GM12878 (cell line): Measurements from ENCODE around the gene RAMACL. TPM values are rescaled to one million over a fixed set of nuclear protein-coding genes. Genes with fewer than 3 reads are reported as not detected.

Experiments
- ATAC-seq: fragments of 200-7000 bp; cut with Tn5 transposase; 3 replicates; pipeline ENCODE4 v1.9.1; 2020; ENCODE audit warnings: mild to moderate bottlenecking, moderate library complexity
- BruUV-seq: library from RNA; stranded (reverse); fragments of 400-500 nt; replicated peaks from 2 replicates; lab custom pipeline; 2021; lab: Mats Ljungman, UMichigan
- CTCF ChIA-PET: fragments of 300-600 bp; sonication (Branson Sonifier 250); formaldehyde crosslinking; extraction: SDS; loops from one replicate; lab custom pipeline; 2021; ENCODE audit warnings: inconsistent platforms; lab: Yijun Ruan, JAX
- POLR2A ChIA-PET: fragments of 350-600 bp; formaldehyde crosslinking; extraction: SDS; loops from one replicate; lab custom pipeline; 2021; ENCODE audit warnings: inconsistent platforms; lab: Charles Lee
- RAD21 ChIA-PET: fragments of 300-600 bp; sonication (Branson Sonifier 250); formaldehyde crosslinking; loops from one replicate; lab custom pipeline; 2023; ENCODE audit warnings: antibody characterized with exemption; ENCODE audit not compliant: unreplicated experiment; lab: Charles Lee
- SMC1A ChIA-PET: fragments of 300-600 bp; sonication (Branson Sonifier 250); formaldehyde crosslinking; loops from one replicate; lab custom pipeline; 2023; ENCODE audit not compliant: unreplicated experiment, uncharacterized antibody; lab: Charles Lee
- DNase-seq: peaks from one replicate; pipeline ENCODE4 v3.0.0-alpha.2; 2011; ENCODE audit warnings: low read depth, low spot score
- FAIRE-seq: peaks from 3 replicates; lab custom pipeline; 2011; peaks lifted over from hg19 to GRCh38; lab: Jason Lieb, UNC
- H2AFZ ChIP-seq: 2 replicates; pipeline ENCODE4 v1.6.0; 2011; ENCODE audit warnings: low read depth, low read length, control low read depth; ENCODE audit not compliant: control insufficient read depth
- H3K27ac ChIP-seq: 2 replicates; pipeline ENCODE4 v1.5.1; 2011; ENCODE audit warnings: control low read depth; ENCODE audit not compliant: control insufficient read depth, insufficient read depth
- H3K27me3 ChIP-seq, 2 experiments: replicated peaks in 1 of 2; 2 replicates each; pipeline versions ENCODE4 v1.6.0 to v1.6.1; 2011; ENCODE audit warnings: low read length in 1 of 2; ENCODE audit not compliant: control insufficient read depth in 2 of 2, insufficient read depth in 2 of 2
- H3K36me3 ChIP-seq, 2 experiments: 2 replicates each; pipeline ENCODE4 v1.5.1; 2011; ENCODE audit warnings: low read length in 1 of 2; ENCODE audit not compliant: control insufficient read depth in 2 of 2, insufficient read depth in 2 of 2
- H3K4me1 ChIP-seq: 2 replicates; pipeline ENCODE4 v1.6.1; 2011; ENCODE audit warnings: mild to moderate bottlenecking, low read length, moderate library complexity, mixed read lengths; ENCODE audit not compliant: control insufficient read depth, insufficient read depth
- H3K4me2 ChIP-seq: 2 replicates; pipeline ENCODE4 v1.6.0; 2011; ENCODE audit warnings: control low read depth; ENCODE audit not compliant: control insufficient read depth, insufficient read depth
- H3K4me3 ChIP-seq: fragments of 200-600 bp; sonication (generic); 2 replicates; pipeline ENCODE4 v1.5.1; 2016
- H3K79me2 ChIP-seq: 2 replicates; pipeline ENCODE4 v1.6.0; 2011; ENCODE audit warnings: low read length; ENCODE audit not compliant: control insufficient read depth, insufficient read depth
- H3K9ac ChIP-seq: 2 replicates; pipeline ENCODE4 v1.8.0; 2011; ENCODE audit warnings: low read length, control low read depth, mixed read lengths; ENCODE audit not compliant: control insufficient read depth, insufficient read depth
- H3K9me3 ChIP-seq: replicated peaks from 3 replicates; pipeline ENCODE4 v1.5.1; 2011; ENCODE audit warnings: mild to moderate bottlenecking, low read length; ENCODE audit not compliant: control insufficient read depth, insufficient read depth
- H4K20me1 ChIP-seq: 2 replicates; pipeline ENCODE4 v1.6.0; 2011; ENCODE audit not compliant: control insufficient read depth, insufficient read depth
- BACH1 ChIP-seq: fragments of 450-650 bp; IDR thresholded peaks from 2 replicates; pipeline ENCODE4 v1.6.1; 2017; ENCODE audit warnings: mild to moderate bottlenecking, borderline replicate concordance
- BCL3 ChIP-seq: IDR thresholded peaks from 2 replicates; pipeline ENCODE4 v1.6.1; 2011; ENCODE audit warnings: borderline replicate concordance, low read depth, mild to moderate bottlenecking, moderate library complexity, low read length; ENCODE audit not compliant: insufficient read depth, poor library complexity, severe bottlenecking
- CREM ChIP-seq: IDR thresholded peaks from 2 replicates; pipeline ENCODE4 v1.6.1; 2014; ENCODE audit warnings: antibody characterized with exemption, low read depth
- EED ChIP-seq: sonication (generic); IDR thresholded peaks from 2 replicates; pipeline ENCODE4 v1.6.1; 2016; ENCODE audit warnings: antibody characterized with exemption, low read depth
- EGR1 ChIP-seq, 2 experiments: IDR thresholded peaks; 1 replicate in 1 of 2; 2 replicates in 1 of 2; pipeline ENCODE4 v1.6.1; 2011 to 2012; ENCODE audit warnings: low read depth in 2 of 2, low read length in 2 of 2, borderline replicate concordance in 1 of 2, mild to moderate bottlenecking in 1 of 2, moderate library complexity in 1 of 2
- HDAC6 ChIP-seq: fragments of 200-600 bp; sonication (generic); IDR thresholded peaks from one replicate; pipeline ENCODE4 v1.8.0; 2017; ENCODE audit warnings: antibody characterized with exemption; ENCODE audit not compliant: unreplicated experiment
- JUND ChIP-seq: IDR thresholded peaks from 2 replicates; pipeline ENCODE4 v1.6.1; 2012; ENCODE audit warnings: low read depth, mild to moderate bottlenecking, low read length, improper control_type of control experiment, moderate library complexity
- PRDM15 ChIP-seq: fragments of 450-650 bp; formaldehyde crosslinking; IDR thresholded peaks from 2 replicates; pipeline ENCODE4 v1.4.0; 2020; ENCODE audit warnings: mild to moderate bottlenecking, moderate library complexity
- RAD21 ChIP-seq: IDR thresholded peaks from 2 replicates; pipeline ENCODE4 v1.6.1; 2011; ENCODE audit warnings: mild to moderate bottlenecking, low read depth, low read length, moderate library complexity; ENCODE audit not compliant: insufficient read depth
- SIN3A ChIP-seq: IDR thresholded peaks from 2 replicates; pipeline ENCODE4 v1.6.1; 2012; ENCODE audit warnings: low read depth, low read length, improper control_type of control experiment
- TBL1XR1 ChIP-seq: IDR thresholded peaks from 2 replicates; pipeline ENCODE4 v1.6.1; 2012; ENCODE audit warnings: low read depth, low read length, improper control_type of control experiment
- TCF3 ChIP-seq: IDR thresholded peaks from 2 replicates; pipeline ENCODE4 v1.6.1; 2012; ENCODE audit warnings: low read depth, mild to moderate bottlenecking, low read length, borderline replicate concordance; ENCODE audit not compliant: insufficient read depth
- YY1 ChIP-seq: IDR thresholded peaks from 2 replicates; pipeline ENCODE4 v1.6.1; 2011; ENCODE audit warnings: low read depth, mild to moderate bottlenecking, low read length
- ZSCAN29 ChIP-seq: fragments of 450-650 bp; IDR thresholded peaks from 2 replicates; pipeline ENCODE4 v1.6.1; 2017; ENCODE audit warnings: mild to moderate bottlenecking, moderate library complexity
- WGBS: methylation state at CpG from one replicate; pipeline ENCODE4 v1.1.6; 2016; ENCODE audit warnings: low lambda C conversion rate; ENCODE audit not compliant: insufficient replicate concordance, insufficient coverage; ENCODE audit errors: missing lambda C conversion rate; 5-methylcytosine and 5-hydroxymethylcytosine counted together
- in situ Hi-C: fragments of 300-500 bp; cut with MboI; formaldehyde crosslinking; loops from 9 replicates; pipeline ENCODE4 v1.14.3; 2018; ENCODE audit warnings: mixed read lengths
- intact Hi-C: fragments of 100-400 bp; cut with micrococcal nuclease; formaldehyde crosslinking; loops from one replicate; pipeline ENCODE4 v1.14.2; 2022; ENCODE audit not compliant: unreplicated experiment
- polyA plus RNA-seq, 11 experiments: library from polyadenylated mRNA; depleted of rRNA in 4 of 11; unstranded in 6 of 11; stranded (reverse) in 5 of 11; fragments of >200 nt; fragmentation: Nextera tagmentation in 4 of 11; fragmentation: Illumina TruSeq in 1 of 11; extraction: Ambion mirVana in 4 of 11; extraction: Trizol in 1 of 11; gene quantifications; 1 replicate in 1 of 11; 2 replicates in 10 of 11; pipeline versions ENCODE4 v1.2.1 to v1.2.3, GENCODE V29; 2011 to 2016; ENCODE audit warnings: inconsistent platforms in 2 of 11, missing spikeins in 2 of 11, low read depth in 1 of 11
- total RNA-seq, 4 experiments: library from RNA; depleted of rRNA in 3 of 4; stranded (reverse); fragments of >200 nt in 3 of 4; fragmentation: Illumina TruSeq in 1 of 4; extraction: Trizol in 1 of 4; gene quantifications; 2 replicates each; pipeline versions ENCODE4 v1.2.1 to v1.2.3, GENCODE V29; 2013 to 2021

Gene RAMACL
- total and polyA plus RNA-seq, 10 of the 15 experiments (the other 5 are each of a cell fraction or from before 2014, with no cell fraction given): 0.09 to 1.3 (median 0.31) TPM; not detected in 1

GRCh38 chr6:166625356-166625755 is 38.9 kb upstream of the RAMACL start:
- H3K9ac ChIP-seq: no peak overlapping the region
- 75% methylated on average over 5 of the region's 5 CpGs for WGBS
- no peaks in the 10 kb centered on the region; the same call in 1 of the 2 replicates for H3K79me2 ChIP-seq
- TF ChIP-seq ZSCAN29 (no peak), JUND (no peak), TCF3 (no peak), TBL1XR1 (no peak), BACH1 (no peak), CREM (no peak), YY1 (no peak), HDAC6 (no peak), SIN3A (no peak)
- ChIA-PET POLR2A (no interaction called here), CTCF (no interaction called here), SMC1A (no interaction called here), RAD21 (no interaction called here)
- intact Hi-C loops: no loop called here
- no peak overlapping the region for H3K27ac ChIP-seq
- H3K4me2 ChIP-seq: no peak overlapping the region
- FAIRE-seq (no peak), DNase-seq (no peak), ATAC-seq (no peak)
- peaks cover 11% of the 10 kb centered on the region for H3K4me1 ChIP-seq
- BruUV-seq: no TSS peak
- no peaks in the 10 kb centered on the region for H3K9me3 ChIP-seq
- in situ Hi-C loops: no loop called here
- H4K20me1 ChIP-seq: no peaks in the 10 kb centered on the region
- H3K27me3 ChIP-seq: peaks cover 3 to 6% of the 10 kb centered on the region in 2 experiments; a peak in 2 of 4 replicates
- H3K4me3 ChIP-seq: no peak overlapping the region
- no peaks in the 10 kb centered on the region for H3K36me3 ChIP-seq
- H2AFZ ChIP-seq: no peak overlapping the region

GRCh38 chr6:166624275-166624674 is 37.8 kb upstream of the RAMACL start:
- RAD21 ChIA-PET: no interaction called here
- POLR2A ChIA-PET: no interaction called here
- BruUV-seq: no TSS peak
- no peak for TF ChIP-seq BCL3
- TF ChIP-seq RAD21: no peak
- no peak for TF ChIP-seq EED
- no peak for TF ChIP-seq PRDM15 (CRISPR knock-in tag)
- no peak for TF ChIP-seq EGR1 (IDR thresholded peaks at IDR 0.05; ENCODE audit: borderline replicate concordance in 1 of 2, low read depth in 2 of 2, low read length in 2 of 2)

More at GRCh38 chr6:166624275-166624674, 37.8 kb upstream of the RAMACL start:
- H3K27ac ChIP-seq: no peak overlapping the region
- DNase-seq (no peak), ATAC-seq (no peak), FAIRE-seq (no peak)
- peaks cover 3 to 6% of the 10 kb centered on the region in 2 experiments; a peak in 2 of 4 replicates for H3K27me3 ChIP-seq
- in situ Hi-C loops (no loop called here), intact Hi-C loops (no loop called here)
- H4K20me1 ChIP-seq: no peaks in the 10 kb centered on the region
- SMC1A ChIA-PET: no interaction called here
- no peaks in the 10 kb centered on the region; the same call in 1 of the 2 replicates for H3K79me2 ChIP-seq
- H3K9me3 ChIP-seq: no peaks in the 10 kb centered on the region
- no peak overlapping the region for H2AFZ ChIP-seq
- WGBS: 32% methylated on average over 4 of the region's 4 CpGs
- CTCF ChIA-PET: no interaction called here
- H3K9ac ChIP-seq: no peak overlapping the region
- H3K4me3 ChIP-seq: no peak overlapping the region
- no peaks in the 10 kb centered on the region for H3K36me3 ChIP-seq
- H3K4me1 ChIP-seq: peaks cover 10% of the 10 kb centered on the region
- H3K4me2 ChIP-seq: no peak overlapping the region
